Uterus (tissue), 4 donors: ENCODE results near the gene TARS3. TPM values are rescaled to one million over a fixed set of nuclear protein-coding genes. Genes with fewer than 3 reads are reported as not detected.

Experiments
- DNase-seq, 2 donors: peaks; one replicate each; pipeline ENCODE4 v3.0.0-alpha.2; 2019 to 2020
- H3K27ac ChIP-seq, 2 donors: fragments of 200-600 bp; sonication (generic); 1 replicate in 1 of 2; 2 replicates in 1 of 2; pipeline ENCODE4 v1.5.1; 2016 to 2018
- H3K27me3 ChIP-seq, 2 donors: fragments of 200-600 bp; sonication (generic); one replicate each; pipeline ENCODE4 v1.5.1; 2018 to 2019; ENCODE audit warnings: control low read depth in 1 of 2
- H3K36me3 ChIP-seq, 2 donors: fragments of 200-600 bp; sonication (generic); one replicate each; pipeline ENCODE4 v1.5.1; 2019; ENCODE audit warnings: control low read depth in 1 of 2
- H3K4me1 ChIP-seq, 2 donors: fragments of 200-600 bp; sonication (generic); one replicate each; pipeline ENCODE4 v1.5.1; 2018 to 2019; ENCODE audit warnings: control low read depth in 1 of 2
- H3K4me3 ChIP-seq, 2 donors: fragments of 200-600 bp; sonication (generic); 1 replicate in 1 of 2; 2 replicates in 1 of 2; pipeline ENCODE4 v1.5.1; 2018 to 2019; ENCODE audit warnings: mild to moderate bottlenecking in 1 of 2
- H3K9me3 ChIP-seq, 2 donors: fragments of 200-600 bp; sonication (generic); one replicate each; pipeline ENCODE4 v1.5.1; 2019; ENCODE audit warnings: control low read depth in 1 of 2
- CTCF ChIP-seq, 4 experiments: fragments of 200-600 bp in 2 of 4; fragments of 450-650 bp in 2 of 4; sonication (generic) in 2 of 4; IDR thresholded peaks; one replicate each; pipeline ENCODE4 v1.5.1; 2016 to 2019; ENCODE audit warnings: antibody characterized with exemption in 4 of 4, mild to moderate bottlenecking in 2 of 4, moderate library complexity in 1 of 4
- POLR2A ChIP-seq, 2 donors: fragments of 450-650 bp; IDR thresholded peaks; one replicate each; pipeline ENCODE4 v1.6.1; 2016; ENCODE audit warnings: antibody characterized with exemption in 2 of 2, mild to moderate bottlenecking in 1 of 2, moderate library complexity in 1 of 2
- intact Hi-C: fragments of 100-400 bp; cut with DNase I; formaldehyde crosslinking; loops from one replicate; pipeline ENCODE4 v1.15.1; 2023; ENCODE audit warnings: low total_unique reads
- total RNA-seq, 4 donors: library from RNA; depleted of rRNA in 3 of 4; stranded (reverse); fragments of >200 nt in 3 of 4; gene quantifications; one replicate each; pipeline versions ENCODE4 v1.1.0 to v1.2.4, GENCODE V29; 2014 to 2023
- donor health status: DM: yes; HTN: yes; CAD: no.

Gene TARS3
- total RNA-seq, 4 donors from 2014 or later: 3.3 to 24.8 (median 17.7) TPM

GRCh38 chr15:101650145-101650544, 74.1 kb downstream of the TARS3 start:
- H3K36me3 ChIP-seq: no peaks in the 10 kb centered on the region
- H3K4me3 ChIP-seq: no peak overlapping the region
- peaks cover 8 to 11% of the 10 kb centered on the region in 2 donors for H3K4me1 ChIP-seq
- no peaks in the 10 kb centered on the region for H3K27me3 ChIP-seq
- intact Hi-C loops: loop anchor here (5.0 kb wide), 1 partner anchor 353 kb away; the partner anchor contains the start of gene SNRPA1
- DNase-seq: no peak
- H3K27ac ChIP-seq: no peak overlapping the region
- TF ChIP-seq POLR2A (IDR thresholded peaks at IDR 0.05) (no peak), CTCF (IDR thresholded peaks at IDR 0.05) (no peak)
- no peaks in the 10 kb centered on the region for H3K9me3 ChIP-seq

GRCh38 chr15:101648356-101648755, 75.9 kb downstream of the TARS3 start:
- H3K27ac ChIP-seq: no peak overlapping the region
- TF ChIP-seq POLR2A (IDR thresholded peaks at IDR 0.05) (no peak), CTCF (IDR thresholded peaks at IDR 0.05) (no peak)
- H3K36me3 ChIP-seq: no peaks in the 10 kb centered on the region
- intact Hi-C loops: no loop called here
- no peak overlapping the region for H3K4me3 ChIP-seq
- DNase-seq: no peak
- H3K4me1 ChIP-seq: peaks cover 8 to 11% of the 10 kb centered on the region in 2 donors
- no peaks in the 10 kb centered on the region for H3K9me3 ChIP-seq
- H3K27me3 ChIP-seq: no peaks in the 10 kb centered on the region

- Histone ChIP-seq H3K4me3 (no peak overlapping the region), H3K27ac (no peak overlapping the region), H3K27me3 (no peaks in the 10 kb centered on the region), H3K36me3 (no peaks in the 10 kb centered on the region), H3K4me1 (peaks cover 5 to 11% of the 10 kb centered on the region in 2 donors), H3K9me3 (no peaks in the 10 kb centered on the region)
- TF ChIP-seq POLR2A (IDR thresholded peaks at IDR 0.05) (no peak), CTCF (IDR thresholded peaks at IDR 0.05) (no peak)
- intact Hi-C loops: no loop called here
- DNase-seq: no peak
These were observed 77.0 kb downstream of the TARS3 start for GRCh38 chr15:101647251-101647650.

GRCh38 chr15:101646672-101647071, 77.6 kb downstream of the TARS3 start:
- Histone ChIP-seq H3K4me3 (no peak overlapping the region), H3K9me3 (no peaks in the 10 kb centered on the region), H3K27ac (no peak overlapping the region), H3K4me1 (peaks cover 5 to 11% of the 10 kb centered on the region in 2 donors), H3K27me3 (no peaks in the 10 kb centered on the region), H3K36me3 (no peaks in the 10 kb centered on the region)
- DNase-seq: no peak
- intact Hi-C loops: no loop called here
- no peak for TF ChIP-seq POLR2A (IDR thresholded peaks at IDR 0.05)
- no peak for TF ChIP-seq CTCF (IDR thresholded peaks at IDR 0.05)

GRCh38 chr15:101642361-101642760, 81.9 kb downstream of the TARS3 start:
- Histone ChIP-seq H3K36me3 (no peaks in the 10 kb centered on the region), H3K4me1 (no peaks in the 10 kb centered on the region), H3K9me3 (no peaks in the 10 kb centered on the region), H3K27me3 (no peaks in the 10 kb centered on the region), H3K4me3 (no peak overlapping the region), H3K27ac (peak overlapping the region; percentile 39 to 66)
- intact Hi-C loops: no loop called here
- no peak for TF ChIP-seq CTCF (IDR thresholded peaks at IDR 0.05)
- DNase-seq: no peak
